Mesenchymal stem cell (in vitro differentiated cells and primary cell): ENCODE data around the gene LTC4S.

Experiments used
- DNase-seq: peaks from one replicate; pipeline ENCODE4 v3.0.0-alpha.2; 2013
- H2AFZ ChIP-seq: one replicate; pipeline ENCODE4 v1.6.1; 2013; ENCODE audit warnings: low read depth, mild to moderate bottlenecking, control low read depth, inconsistent platforms, low read length, moderate library complexity
- H2AK5ac ChIP-seq: 2 replicates; pipeline ENCODE4 v1.6.1; 2013; ENCODE audit warnings: low read length, moderate library complexity, mild to moderate bottlenecking, inconsistent platforms; ENCODE audit not compliant: severe bottlenecking
- H2BK120ac ChIP-seq: one replicate; pipeline ENCODE4 v1.6.1; 2013; ENCODE audit warnings: low read depth, mild to moderate bottlenecking, inconsistent platforms, low read length, moderate library complexity
- H2BK12ac ChIP-seq, 2 experiments: one replicate each; pipeline ENCODE4 v1.6.1; 2013; ENCODE audit warnings: inconsistent platforms in 2 of 2, low read length in 2 of 2, mild to moderate bottlenecking in 2 of 2, moderate library complexity in 2 of 2, control low read depth in 1 of 2
- H2BK15ac ChIP-seq: one replicate; pipeline ENCODE4 v1.6.1; 2013; ENCODE audit warnings: mild to moderate bottlenecking, low read depth, inconsistent platforms; ENCODE audit not compliant: poor library complexity, severe bottlenecking
- H2BK5ac ChIP-seq: 2 replicates; pipeline ENCODE4 v1.6.1; 2013; ENCODE audit warnings: low read depth, mild to moderate bottlenecking, low read length, control low read depth, inconsistent platforms; ENCODE audit not compliant: poor library complexity, severe bottlenecking
- H3K14ac ChIP-seq, 2 experiments: one replicate each; pipeline ENCODE4 v1.6.1; 2013; ENCODE audit warnings: inconsistent platforms in 2 of 2, low read length in 2 of 2, control low read depth in 1 of 2, mild to moderate bottlenecking in 1 of 2, moderate library complexity in 1 of 2
- H3K18ac ChIP-seq, 2 experiments: one replicate each; pipeline ENCODE4 v1.6.1; 2013; ENCODE audit warnings: inconsistent platforms in 2 of 2, low read length in 2 of 2, control low read depth in 1 of 2, low read depth in 1 of 2, mild to moderate bottlenecking in 1 of 2
- H3K23ac ChIP-seq, 2 experiments: one replicate each; pipeline ENCODE4 v1.6.1; 2013; ENCODE audit warnings: inconsistent platforms in 2 of 2, low read length in 2 of 2, mild to moderate bottlenecking in 2 of 2, moderate library complexity in 2 of 2, control low read depth in 1 of 2
- H3K27ac ChIP-seq: 2 replicates; pipeline ENCODE4 v1.5.1; 2013; ENCODE audit warnings: mild to moderate bottlenecking, moderate library complexity, low read length, control low read depth, inconsistent platforms; ENCODE audit not compliant: poor library complexity, severe bottlenecking
- H3K27me3 ChIP-seq, 2 experiments: 2 replicates each; pipeline versions ENCODE4 v1.6.1 to v1.7.0; 2013; ENCODE audit warnings: low read length in 2 of 2, mild to moderate bottlenecking in 2 of 2, moderate library complexity in 2 of 2, control low read depth in 1 of 2, inconsistent platforms in 1 of 2; ENCODE audit not compliant: control insufficient read depth in 1 of 2, insufficient read depth in 1 of 2
- H3K36me3 ChIP-seq, 2 experiments: 2 replicates each; pipeline versions ENCODE4 v1.6.1 to v1.7.0; 2013; ENCODE audit warnings: low read length in 2 of 2, control low read depth in 1 of 2, inconsistent platforms in 1 of 2, low read depth in 1 of 2, mild to moderate bottlenecking in 1 of 2; ENCODE audit not compliant: insufficient read depth in 2 of 2, control insufficient read depth in 1 of 2
- H3K4ac ChIP-seq, 2 experiments: one replicate each; pipeline ENCODE4 v1.6.1; 2013; ENCODE audit warnings: inconsistent platforms in 2 of 2, low read length in 2 of 2, mild to moderate bottlenecking in 2 of 2, moderate library complexity in 2 of 2, control low read depth in 1 of 2, low read depth in 1 of 2
- H3K4me1 ChIP-seq: 2 replicates; pipeline ENCODE4 v1.6.1; 2013; ENCODE audit warnings: low read depth, low read length, control low read depth; ENCODE audit not compliant: control insufficient read depth, insufficient read depth
- H3K4me2 ChIP-seq: 2 replicates; pipeline ENCODE4 v1.6.1; 2013; ENCODE audit warnings: low read length, mild to moderate bottlenecking, inconsistent platforms; ENCODE audit not compliant: poor library complexity, severe bottlenecking
- H3K4me3 ChIP-seq, 2 experiments: 2 replicates each; pipeline versions ENCODE4 v1.5.1 to v1.7.0; 2013; ENCODE audit warnings: low read length in 2 of 2, mild to moderate bottlenecking in 2 of 2, control low read depth in 1 of 2, low read depth in 1 of 2; ENCODE audit not compliant: insufficient read depth in 1 of 2
- H3K79me1 ChIP-seq: replicated peaks from 2 replicates; pipeline ENCODE4 v1.6.1; 2013; ENCODE audit warnings: mild to moderate bottlenecking, control low read depth, low read length, inconsistent platforms; ENCODE audit not compliant: poor library complexity, severe bottlenecking
- H3K9ac ChIP-seq: 2 replicates; pipeline ENCODE4 v1.7.0; 2013; ENCODE audit warnings: mild to moderate bottlenecking, low read length, moderate library complexity
- H3K9me3 ChIP-seq: 2 replicates; pipeline ENCODE4 v1.7.0; 2013; ENCODE audit warnings: mild to moderate bottlenecking, low read length; ENCODE audit not compliant: control insufficient read depth
- H4K8ac ChIP-seq: one replicate; pipeline ENCODE4 v1.6.1; 2013; ENCODE audit warnings: inconsistent platforms, mild to moderate bottlenecking, low read length, moderate library complexity
- H4K91ac ChIP-seq: one replicate; pipeline ENCODE4 v1.6.1; 2013; ENCODE audit warnings: mild to moderate bottlenecking, low read length, inconsistent platforms
- WGBS: methylation state at CpG from one replicate; pipeline ENCODE4 v1.1.7; 2013; ENCODE audit warnings: mixed read lengths; 5-methylcytosine and 5-hydroxymethylcytosine counted together

LTC4S gene

DNA sequence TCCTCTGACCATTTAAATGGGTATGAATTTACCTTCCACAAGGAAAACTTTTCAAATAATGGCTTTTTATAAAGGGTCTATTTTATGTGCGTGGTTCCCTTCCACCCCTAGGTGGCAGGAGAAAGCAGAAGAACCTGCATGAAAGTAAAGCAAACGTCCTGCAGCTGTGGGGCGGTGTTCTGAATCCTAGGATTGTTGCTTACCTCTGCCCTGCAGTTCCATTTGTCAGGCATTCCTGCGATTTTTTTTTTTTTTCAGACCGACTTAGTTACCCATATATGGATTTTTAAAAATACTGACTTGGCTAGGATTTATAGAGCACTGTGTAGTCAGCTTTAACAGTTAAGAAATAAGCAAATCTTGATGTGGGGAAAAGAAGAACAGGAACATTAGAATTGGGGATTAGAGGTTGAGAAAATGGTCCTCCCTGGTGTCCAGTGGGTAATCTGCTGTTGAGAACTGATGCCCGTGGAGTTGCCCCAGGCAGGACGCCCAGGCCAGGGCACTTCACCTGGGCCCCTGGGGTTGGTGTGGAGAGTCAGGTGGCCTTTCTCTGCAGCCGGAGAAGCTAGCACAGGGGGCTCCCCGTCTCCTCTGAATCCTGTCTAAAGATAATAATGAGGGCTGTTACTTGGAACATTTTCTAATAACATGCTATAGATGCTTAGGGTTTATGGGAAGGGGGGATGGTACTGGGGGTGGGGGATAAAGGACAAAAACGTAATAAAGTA is 30.4 kb upstream of the LTC4S start:
- H3K9ac ChIP-seq, result peak overlapping the region; percentile 41

DNA sequence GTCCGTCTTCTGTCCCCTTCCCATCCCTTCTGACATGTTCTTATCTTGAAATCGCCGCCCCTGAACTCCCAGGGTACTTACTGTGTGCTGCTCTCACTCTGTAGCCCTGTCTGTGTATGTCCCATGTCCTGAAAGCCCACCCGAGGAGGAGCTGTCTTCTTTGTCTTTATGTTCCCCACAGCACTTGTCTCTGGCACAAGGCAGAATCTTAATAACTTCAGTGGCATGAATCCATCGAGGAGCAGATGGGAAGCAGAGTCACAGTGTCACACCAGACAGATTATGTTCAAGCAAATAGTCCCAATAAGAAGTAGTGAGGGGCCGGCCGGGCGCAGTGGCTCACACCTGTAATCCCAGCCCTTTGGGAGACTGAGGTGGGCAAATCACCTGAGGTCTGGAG is 29.7 kb upstream of the LTC4S start:
- WGBS, result 84% methylated on average over 8 of the region's 8 CpGs
- H3K79me1 ChIP-seq, result peaks cover 6% of the 10 kb centered on the region
- H2AK5ac ChIP-seq, result peak overlapping the region; percentile 2
- peak overlapping the region; percentile 71 for H4K91ac ChIP-seq
- peak overlapping the region; percentile 41 for H3K9ac ChIP-seq
- H3K9me3 ChIP-seq, result no peaks in the 10 kb centered on the region
- H2AFZ ChIP-seq, result no peak overlapping the region
- H3K27ac ChIP-seq, result peak overlapping the region; percentile 95
- peaks cover 51% of the 10 kb centered on the region for H3K4me1 ChIP-seq
- no peaks in the 10 kb centered on the region for H3K27me3 ChIP-seq
- peak overlapping the region in 1 of 2 experiments; percentile 59 for H2BK12ac ChIP-seq
- peaks cover 15 to 32% of the 10 kb centered on the region in 2 experiments for H3K36me3 ChIP-seq
- no peak overlapping the region for H4K8ac ChIP-seq
- H3K14ac ChIP-seq, result no peak overlapping the region
- H3K4ac ChIP-seq, result peak overlapping the region; percentile 5 to 67
- H2BK120ac ChIP-seq, result no peak overlapping the region
- no peak overlapping the region for H3K23ac ChIP-seq
- peak overlapping the region; percentile 6 to 23 for H3K18ac ChIP-seq
- H2BK15ac ChIP-seq, result no peak overlapping the region
- H2BK5ac ChIP-seq, result no peak overlapping the region
- no peak overlapping the region for H3K4me3 ChIP-seq
- no peak for DNase-seq
- H3K4me2 ChIP-seq, result no peak overlapping the region

More for the DNA sequence above, 30.4 kb upstream of the LTC4S start:
- Histone ChIP-seq H3K4me3 (no peak overlapping the region), H2BK120ac (peak overlapping the region; percentile 68), H3K9me3 (no peaks in the 10 kb centered on the region), H3K14ac (no peak overlapping the region), H3K36me3 (peaks cover 10 to 29% of the 10 kb centered on the region in 2 experiments), H2BK5ac (peak overlapping the region; percentile 51), H3K27me3 (no peaks in the 10 kb centered on the region), H2BK12ac (peak overlapping the region; percentile 65 to 79), H4K91ac (no peak overlapping the region), H4K8ac (no peak overlapping the region), H3K4ac (peak overlapping the region; percentile 67 to 71), H2AFZ (no peak overlapping the region), H2BK15ac (no peak overlapping the region), H3K4me1 (peaks cover 53% of the 10 kb centered on the region), H3K23ac (no peak overlapping the region), H3K27ac (peak overlapping the region; percentile 95), H3K4me2 (no peak overlapping the region), H3K79me1 (peaks cover 5% of the 10 kb centered on the region), H3K18ac (peak overlapping the region; percentile 23 to 40), H2AK5ac (peak overlapping the region; percentile 95)
- WGBS, result 40% methylated on average over 8 of the region's 10 CpGs
- peak; percentile 86 for DNase-seq

DNA sequence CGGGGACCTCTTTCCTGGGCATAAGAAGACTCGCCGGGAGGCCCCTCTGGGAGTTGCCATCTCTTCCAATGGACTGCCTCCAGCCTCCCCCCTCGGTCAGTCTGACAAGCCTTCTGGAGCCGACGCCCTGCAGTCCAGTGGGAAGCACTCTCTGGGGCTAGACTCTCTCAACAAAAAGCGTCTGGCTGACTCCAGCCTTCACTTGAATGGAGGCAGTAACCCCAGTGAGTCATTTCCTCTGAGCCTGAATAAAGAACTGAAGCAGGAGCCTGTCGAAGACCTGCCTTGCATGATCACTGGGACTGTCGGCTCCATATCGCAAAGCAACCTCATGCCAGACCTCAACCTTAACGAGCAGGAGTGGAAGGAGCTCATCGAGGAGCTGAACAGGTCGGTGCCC is 28.4 kb upstream of the LTC4S start:
- Histone ChIP-seq H2BK12ac (peak overlapping the region in 1 of 2 experiments; percentile 1), H4K8ac (no peak overlapping the region), H3K9ac (peak overlapping the region; percentile 56), H3K4ac (no peak overlapping the region), H2BK5ac (no peak overlapping the region), H2AK5ac (peak overlapping the region; percentile 27), H3K9me3 (no peaks in the 10 kb centered on the region), H3K23ac (no peak overlapping the region), H3K27ac (peak overlapping the region; percentile 78), H3K27me3 (no peaks in the 10 kb centered on the region), H2BK120ac (peak overlapping the region; percentile 94), H4K91ac (no peak overlapping the region), H3K18ac (peak overlapping the region; percentile 92 to 95), H3K4me3 (peak overlapping the region in 1 of 2 experiments; percentile 52), H2BK15ac (no peak overlapping the region), H3K36me3 (peaks cover 22 to 40% of the 10 kb centered on the region in 2 experiments), H3K4me1 (peaks cover 42% of the 10 kb centered on the region), H3K4me2 (peak overlapping the region; percentile 8), H2AFZ (no peak overlapping the region), H3K14ac (no peak overlapping the region), H3K79me1 (peaks cover 7% of the 10 kb centered on the region)
- DNase-seq, result peak; percentile 97
- 5% methylated on average over 13 of the region's 13 CpGs for whole genome bisulfite sequencing

DNA sequence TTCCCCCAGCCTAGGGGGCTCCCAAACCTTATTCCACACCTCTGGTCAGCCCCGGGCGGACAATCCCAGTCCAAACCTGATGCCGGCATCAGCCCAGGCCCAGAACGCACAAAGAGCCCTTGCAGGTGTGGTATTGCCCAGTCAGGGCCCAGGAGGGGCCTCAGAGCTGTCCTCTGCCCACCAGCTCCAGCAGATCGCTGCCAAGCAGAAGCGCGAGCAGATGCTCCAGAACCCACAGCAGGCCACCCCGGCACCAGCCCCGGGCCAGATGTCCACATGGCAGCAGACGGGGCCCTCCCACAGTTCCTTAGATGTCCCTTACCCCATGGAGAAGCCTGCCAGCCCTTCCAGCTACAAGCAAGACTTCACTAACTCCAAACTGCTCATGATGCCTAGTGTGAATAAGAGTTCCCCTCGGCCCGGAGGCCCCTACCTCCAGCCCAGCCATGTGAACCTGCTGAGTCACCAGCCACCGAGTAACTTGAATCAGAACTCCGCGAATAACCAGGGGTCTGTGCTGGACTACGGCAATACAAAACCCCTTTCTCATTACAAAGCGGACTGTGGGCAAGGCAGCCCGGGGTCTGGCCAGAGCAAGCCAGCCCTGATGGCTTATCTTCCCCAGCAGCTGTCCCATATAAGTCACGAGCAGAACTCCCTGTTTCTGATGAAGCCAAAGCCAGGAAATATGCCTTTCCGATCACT is 27.6 kb upstream of the LTC4S start:
- WGBS, result 64% methylated on average over 20 of the region's 20 CpGs
- H2AFZ ChIP-seq, result no peak overlapping the region

More for the DNA sequence above, 27.6 kb upstream of the LTC4S start:
- H2BK15ac ChIP-seq, result peak overlapping the region; percentile 99
- peak overlapping the region; percentile 92 for H4K91ac ChIP-seq
- peak overlapping the region; percentile 92 to 95 for H3K18ac ChIP-seq
- H3K36me3 ChIP-seq, result peaks cover 24 to 48% of the 10 kb centered on the region in 2 experiments
- H3K4me3 ChIP-seq, result peak overlapping the region in 1 of 2 experiments; percentile 52
- H3K14ac ChIP-seq, result peak overlapping the region in 1 of 2 experiments; percentile 58
- H3K4ac ChIP-seq, result peak overlapping the region; percentile 80 to 90
- H3K9me3 ChIP-seq, result no peaks in the 10 kb centered on the region
- peak overlapping the region; percentile 56 for H3K9ac ChIP-seq
- H3K4me2 ChIP-seq, result peak overlapping the region; percentile 47
- H2BK12ac ChIP-seq, result peak overlapping the region; percentile 83 to 91
- peak overlapping the region; percentile 57 for H2AK5ac ChIP-seq
- H2BK120ac ChIP-seq, result peak overlapping the region; percentile 94
- H3K23ac ChIP-seq, result peak overlapping the region in 1 of 2 experiments; percentile 9
- H3K4me1 ChIP-seq, result peaks cover 41% of the 10 kb centered on the region
- no peaks in the 10 kb centered on the region for H3K27me3 ChIP-seq
- H4K8ac ChIP-seq, result peak overlapping the region; percentile 85
- peak overlapping the region; percentile 48 for H2BK5ac ChIP-seq
- peak; percentile 83 for DNase-seq
- H3K79me1 ChIP-seq, result peaks cover 7% of the 10 kb centered on the region
- H3K27ac ChIP-seq, result peak overlapping the region; percentile 78
